ENCODE data around the gene THSD7B.

- TF ChIP-seq CTCF (IDR thresholded peaks at IDR 0.05 in 8 of 11, conservative IDR thresholded peaks at IDR 0.05 in 3 of 11) (no peak), POLR2A (IDR thresholded peaks at IDR 0.05) (no peak), POLR2AphosphoS5 (IDR thresholded peaks at IDR 0.05) (no peak)
Observed at GRCh38 chr2:137210039-137210438, 444.7 kb downstream of the THSD7B start.

Measured in spleen (tissue), 7 donors.